Memory B cell (primary cell): ENCODE measurements around the gene HSPB1.
A peak's percentile ranks its signal among the peaks of the same experiment; 100 is the strongest.
"Not testable (repeated sequence)": the region's sequence is repeated elsewhere in the genome, so short reads cannot be mapped to it uniquely, and the experiment has no call there.

Source experiments
- ATAC-seq: fragments of 150-1000 bp; cut with Tn5 transposase; 2 replicates; pipeline ENCODE4 v1.10.0; 2021; ENCODE audit warnings: low read depth, mild to moderate bottlenecking, moderate library complexity
- DNase-seq, 2 donors: peaks; one replicate each; pipeline ENCODE4 v3.0.0; 2022; ENCODE audit warnings: low spot score in 2 of 2
- H3K27ac Mint-ChIP-seq: one replicate; pipeline ENCODE4 v1.8.0; 2022; ENCODE audit warnings: mild to moderate bottlenecking, moderate library complexity, mixed read lengths
- H3K27me3 Mint-ChIP-seq: one replicate; pipeline ENCODE4 v1.8.0; 2022; ENCODE audit warnings: mixed read lengths
- H3K36me3 Mint-ChIP-seq: one replicate; pipeline ENCODE4 v1.8.0; 2022; ENCODE audit warnings: mild to moderate bottlenecking, mixed read lengths
- H3K4me1 Mint-ChIP-seq: one replicate; pipeline ENCODE4 v1.8.0; 2022; ENCODE audit warnings: mixed read lengths
- H3K4me3 Mint-ChIP-seq: one replicate; pipeline ENCODE4 v1.8.0; 2022; ENCODE audit warnings: mild to moderate bottlenecking, moderate library complexity, mixed read lengths
- H3K9me3 Mint-ChIP-seq: one replicate; pipeline ENCODE4 v1.8.0; 2022; ENCODE audit warnings: mixed read lengths

The HSPB1 gene

GRCh38 chr7:76271384-76271783 lies 31.1 kb upstream of the HSPB1 start:
- not testable (repeated sequence) for H3K36me3 Mint-ChIP-seq, H3K9me3 Mint-ChIP-seq, H3K27ac Mint-ChIP-seq, H3K4me3 Mint-ChIP-seq, ATAC-seq, DNase-seq
- Mint-ChIP-seq H3K4me1 (peaks cover 14% of the 10 kb centered on the region), H3K27me3 (peaks cover 16% of the 10 kb centered on the region)

- H3K4me1 Mint-ChIP-seq = peaks cover 14% of the 10 kb centered on the region
- DNase-seq (no peak), ATAC-seq (no peak)
- no peaks in the 10 kb centered on the region for H3K36me3 Mint-ChIP-seq
- peaks cover 19% of the 10 kb centered on the region for H3K27me3 Mint-ChIP-seq
- no peak overlapping the region for H3K27ac Mint-ChIP-seq
- H3K9me3 Mint-ChIP-seq = no peaks in the 10 kb centered on the region
- no peak overlapping the region for H3K4me3 Mint-ChIP-seq
Measured at GRCh38 chr7:76272142-76272541, 30.3 kb upstream of the HSPB1 start.

GRCh38 chr7:76272851-76273497 lies 29.5 kb upstream of the HSPB1 start:
- no peaks in the 10 kb centered on the region for H3K36me3 Mint-ChIP-seq
- peak overlapping the region; percentile 43 for H3K4me3 Mint-ChIP-seq
- H3K9me3 Mint-ChIP-seq = no peaks in the 10 kb centered on the region
- ATAC-seq = no peak
- H3K27ac Mint-ChIP-seq = no peak overlapping the region
- no peak for DNase-seq
- peaks cover 11% of the 10 kb centered on the region for H3K4me1 Mint-ChIP-seq
- peaks cover 19% of the 10 kb centered on the region for H3K27me3 Mint-ChIP-seq

- Mint-ChIP-seq H3K9me3 (no peaks in the 10 kb centered on the region), H3K27me3 (peaks cover 17% of the 10 kb centered on the region)
- no peak for ATAC-seq
Measured at GRCh38 chr7:76273503-76273902, 29.0 kb upstream of the HSPB1 start.

GRCh38 chr7:76278540-76278939 lies 23.9 kb upstream of the HSPB1 start:
- Mint-ChIP-seq H3K9me3 (no peaks in the 10 kb centered on the region), H3K4me1 (peaks cover 14% of the 10 kb centered on the region), H3K27ac (no peak overlapping the region), H3K4me3 (no peak overlapping the region), H3K27me3 (peaks cover 29% of the 10 kb centered on the region), H3K36me3 (peaks cover 7% of the 10 kb centered on the region)
- DNase-seq (no peak), ATAC-seq (peak; percentile 25)

More at GRCh38 chr7:76273503-76273902, 29.0 kb upstream of the HSPB1 start:
- Mint-ChIP-seq H3K4me1 (peaks cover 8% of the 10 kb centered on the region), H3K36me3 (no peaks in the 10 kb centered on the region), H3K4me3 (no peak overlapping the region), H3K27ac (no peak overlapping the region)
- DNase-seq = no peak

GRCh38 chr7:76280408-76280807 lies 22.1 kb upstream of the HSPB1 start:
- DNase-seq (no peak), ATAC-seq (no peak)
- peaks cover 7% of the 10 kb centered on the region for H3K36me3 Mint-ChIP-seq
- no peaks in the 10 kb centered on the region for H3K9me3 Mint-ChIP-seq
- H3K27ac Mint-ChIP-seq = no peak overlapping the region
- no peak overlapping the region for H3K4me3 Mint-ChIP-seq
- peaks cover 34% of the 10 kb centered on the region for H3K27me3 Mint-ChIP-seq
- H3K4me1 Mint-ChIP-seq = peaks cover 14% of the 10 kb centered on the region

- ATAC-seq (peak; percentile 62), DNase-seq (no peak)
- Mint-ChIP-seq H3K4me1 (peaks cover 14% of the 10 kb centered on the region), H3K27me3 (peaks cover 31% of the 10 kb centered on the region), H3K36me3 (peaks cover 7% of the 10 kb centered on the region), H3K27ac (peak overlapping the region; percentile 7), H3K9me3 (no peaks in the 10 kb centered on the region), H3K4me3 (peak overlapping the region; percentile 77)
Measured at GRCh38 chr7:76281006-76281705, 21.3 kb upstream of the HSPB1 start.

GRCh38 chr7:76281706-76282343 lies 20.6 kb upstream of the HSPB1 start:
- Mint-ChIP-seq H3K9me3 (no peaks in the 10 kb centered on the region), H3K27me3 (peaks cover 31% of the 10 kb centered on the region), H3K4me1 (peaks cover 14% of the 10 kb centered on the region), H3K4me3 (peak overlapping the region; percentile 87), H3K27ac (peak overlapping the region; percentile 32), H3K36me3 (peaks cover 7% of the 10 kb centered on the region)
- no peak for ATAC-seq
- no peak for DNase-seq

GRCh38 chr7:76282344-76283253 lies 19.9 kb upstream of the HSPB1 start:
- peaks cover 7% of the 10 kb centered on the region for H3K36me3 Mint-ChIP-seq
- H3K27ac Mint-ChIP-seq = peak overlapping the region; percentile 32
- peak overlapping the region; percentile 87 for H3K4me3 Mint-ChIP-seq
- ATAC-seq = peak; percentile 41
- peaks cover 14% of the 10 kb centered on the region for H3K4me1 Mint-ChIP-seq
- DNase-seq = no peak
- peaks cover 29% of the 10 kb centered on the region for H3K27me3 Mint-ChIP-seq
- no peaks in the 10 kb centered on the region for H3K9me3 Mint-ChIP-seq

- DNase-seq (no peak), ATAC-seq (no peak)
- Mint-ChIP-seq H3K27ac (no peak overlapping the region), H3K36me3 (peaks cover 7% of the 10 kb centered on the region), H3K27me3 (peaks cover 27% of the 10 kb centered on the region), H3K4me1 (peaks cover 14% of the 10 kb centered on the region), H3K4me3 (peak overlapping the region; percentile 62), H3K9me3 (no peaks in the 10 kb centered on the region)
Measured at GRCh38 chr7:76283254-76284159, 19.0 kb upstream of the HSPB1 start.

GRCh38 chr7:76285604-76286374 lies 16.7 kb upstream of the HSPB1 start:
- DNase-seq = no peak
- Mint-ChIP-seq H3K4me1 (peaks cover 11% of the 10 kb centered on the region), H3K4me3 (no peak overlapping the region), H3K27me3 (peaks cover 24% of the 10 kb centered on the region), H3K36me3 (peaks cover 6% of the 10 kb centered on the region), H3K27ac (no peak overlapping the region), H3K9me3 (no peaks in the 10 kb centered on the region)
- no peak for ATAC-seq

GRCh38 chr7:76286842-76287403 lies 15.6 kb upstream of the HSPB1 start:
- Mint-ChIP-seq H3K4me1 (peaks cover 7% of the 10 kb centered on the region), H3K4me3 (no peak overlapping the region), H3K27me3 (peaks cover 18% of the 10 kb centered on the region), H3K36me3 (peaks cover 1% of the 10 kb centered on the region), H3K9me3 (no peaks in the 10 kb centered on the region), H3K27ac (no peak overlapping the region)
- DNase-seq (no peak), ATAC-seq (no peak)
